DMS53 treated with DMSO at 0.1 percent for 48 hours (cell line): ENCODE results near the gene TSEN15.
"Not testable (repeated sequence)": the region's sequence is repeated elsewhere in the genome, so short reads cannot be mapped to it uniquely, and the experiment has no call there.

ENCODE experiments used
- DNase-seq: peaks from one replicate; lab custom pipeline; 2025; ENCODE audit not compliant: unreplicated experiment; lab: John Stamatoyannopoulos, UW

The TSEN15 gene

DNA sequence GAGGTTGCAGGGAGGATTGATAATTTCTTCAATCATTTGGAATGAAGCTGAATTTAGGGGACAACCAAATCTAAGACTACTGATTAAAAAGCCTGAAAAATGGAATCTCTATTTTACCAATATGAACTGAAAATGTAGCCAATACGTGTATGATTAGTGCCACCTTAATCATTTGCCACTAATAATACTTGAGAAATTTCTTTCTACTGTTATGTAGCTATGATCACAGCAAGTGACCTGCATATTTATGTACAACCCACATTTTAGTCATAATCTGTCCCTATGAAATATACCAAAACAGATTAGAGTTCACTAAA lies 20.5 kb upstream of the TSEN15 start:
- no peak for DNase-seq

DNA sequence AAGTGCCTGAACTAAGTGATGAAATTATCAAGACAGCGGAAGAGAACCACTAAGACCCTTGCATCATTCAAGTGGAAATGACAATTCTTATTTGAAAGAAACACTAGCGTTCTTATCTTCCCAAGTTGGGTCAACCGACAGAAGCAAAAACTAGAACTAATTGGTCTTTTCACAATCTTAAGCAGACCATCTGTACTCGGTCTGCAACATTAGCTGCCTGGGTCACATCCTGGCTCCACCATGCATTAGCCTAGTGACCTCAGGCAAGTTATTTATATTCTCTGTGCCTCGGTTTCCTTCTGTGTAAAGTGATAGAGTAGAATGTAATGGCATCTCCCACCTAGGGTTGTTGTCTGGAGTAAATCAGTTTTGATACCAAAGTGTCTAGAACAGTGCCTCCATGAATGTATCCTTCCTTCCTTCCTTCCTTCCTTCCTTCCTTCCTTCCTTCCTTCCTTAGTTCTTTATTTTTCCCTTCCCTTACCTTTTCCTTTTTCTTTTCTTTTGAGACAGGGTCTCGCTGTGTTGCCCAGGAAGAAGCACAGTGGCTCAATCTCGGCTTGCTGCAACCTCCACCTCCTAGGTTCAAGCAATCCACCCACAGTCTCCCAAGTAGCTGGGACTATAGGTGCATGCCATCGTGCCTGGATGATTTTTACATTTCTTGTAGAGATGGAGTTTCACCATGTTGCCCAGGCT lies 20.0 kb upstream of the TSEN15 start:
- DNase-seq = no peak

DNA sequence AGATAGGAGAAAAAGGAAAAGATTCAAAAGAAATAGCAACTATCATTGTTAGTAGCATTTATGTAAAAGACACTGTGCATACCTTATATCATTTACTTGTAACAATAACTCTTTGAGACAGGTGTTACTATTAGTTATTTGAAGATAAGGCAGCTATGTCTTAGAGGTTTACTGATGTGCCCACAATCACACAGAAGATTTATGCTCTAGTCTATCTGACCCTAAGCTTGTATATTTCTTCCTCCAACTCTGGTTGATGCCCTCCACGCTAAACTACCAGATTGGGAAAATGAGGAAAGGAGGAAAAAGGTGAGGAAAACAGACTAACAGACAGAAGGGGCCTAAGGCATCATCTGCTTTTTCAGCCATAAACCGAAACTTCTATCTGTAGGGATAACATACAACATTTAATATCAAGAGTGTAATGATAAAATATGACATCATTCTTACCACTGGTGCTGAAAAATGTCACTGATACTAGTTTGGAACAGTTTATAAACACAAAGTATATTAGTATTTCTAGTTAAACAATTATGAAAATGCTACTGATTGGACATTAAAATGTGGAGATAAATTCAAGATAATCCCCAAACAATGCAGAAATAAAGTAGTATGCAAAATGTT lies 19.1 kb upstream of the TSEN15 start:
- DNase-seq = no peak

DNA sequence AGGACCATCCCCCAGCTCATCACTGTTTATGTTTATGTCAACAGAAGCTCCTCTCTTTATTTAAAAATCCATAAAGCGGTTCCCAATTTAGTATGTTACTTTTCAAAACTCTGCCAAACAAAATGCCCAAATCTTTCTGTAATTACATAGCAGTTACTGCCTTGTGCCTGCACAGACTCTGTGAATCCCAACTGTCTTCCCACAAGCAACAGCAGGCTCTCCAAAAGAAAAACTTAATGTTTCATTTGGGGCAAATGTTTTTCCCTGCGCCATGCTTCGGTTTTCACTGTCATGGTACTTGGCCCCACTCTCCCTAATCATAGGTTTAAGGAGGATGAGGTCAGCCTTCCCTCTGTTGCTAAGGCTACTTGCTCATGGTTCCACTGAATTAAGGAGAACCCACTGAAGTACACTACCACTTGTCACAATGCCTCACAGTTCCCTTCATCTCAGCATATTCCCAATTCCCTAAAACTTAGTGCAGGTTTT lies 18.6 kb upstream of the TSEN15 start:
- no peak for DNase-seq

DNA sequence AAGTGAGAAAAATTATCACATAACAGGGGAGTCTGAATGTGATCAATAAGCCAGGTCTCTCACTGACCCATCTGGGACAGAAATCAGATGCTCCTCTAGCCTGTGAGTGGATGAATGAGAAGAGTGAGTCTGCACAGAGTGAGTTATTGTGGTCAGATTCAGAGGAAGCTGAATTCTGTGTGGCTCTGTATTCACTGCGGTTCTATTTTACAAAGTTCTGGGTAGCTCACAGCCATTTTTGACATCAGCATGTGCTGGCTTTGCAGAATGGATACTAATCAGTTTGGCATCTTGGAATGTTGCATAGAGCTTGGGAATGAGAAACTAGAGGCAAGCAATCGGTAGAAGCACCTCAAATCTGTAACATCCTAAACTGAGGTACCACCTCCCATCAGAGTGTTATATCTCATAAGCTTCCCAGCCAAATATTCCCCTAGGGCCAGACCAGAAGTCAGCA lies 17.8 kb upstream of the TSEN15 start:
- no peak for DNase-seq

DNA sequence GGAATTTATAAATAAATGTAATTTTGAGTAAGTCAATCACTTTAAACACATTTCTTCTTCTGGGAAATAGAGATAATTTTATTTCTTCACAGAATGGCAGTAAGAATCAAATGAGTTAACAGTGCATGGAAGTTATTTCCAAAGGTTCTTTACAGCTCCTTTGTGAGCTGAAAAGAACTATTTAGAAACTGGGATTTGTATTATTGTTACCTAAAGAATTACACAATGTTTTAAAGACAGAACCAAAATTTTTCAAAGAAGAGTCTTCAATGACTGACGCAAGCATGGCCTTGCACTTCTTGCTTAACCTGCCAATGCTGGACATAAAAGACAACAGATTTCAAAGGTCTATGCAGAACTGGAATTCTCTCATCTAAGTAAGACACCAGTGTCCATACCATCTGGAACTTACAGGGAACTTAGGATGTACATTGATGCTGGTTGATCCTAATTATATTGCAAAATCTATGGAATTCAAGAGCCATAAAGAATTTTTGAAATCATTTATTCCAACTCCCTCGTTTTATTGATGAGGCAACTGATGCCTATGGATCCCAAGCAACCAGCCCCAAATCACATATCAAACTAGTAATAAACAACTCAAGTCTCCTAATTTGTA lies 16.7 kb upstream of the TSEN15 start:
- no peak for DNase-seq

DNA sequence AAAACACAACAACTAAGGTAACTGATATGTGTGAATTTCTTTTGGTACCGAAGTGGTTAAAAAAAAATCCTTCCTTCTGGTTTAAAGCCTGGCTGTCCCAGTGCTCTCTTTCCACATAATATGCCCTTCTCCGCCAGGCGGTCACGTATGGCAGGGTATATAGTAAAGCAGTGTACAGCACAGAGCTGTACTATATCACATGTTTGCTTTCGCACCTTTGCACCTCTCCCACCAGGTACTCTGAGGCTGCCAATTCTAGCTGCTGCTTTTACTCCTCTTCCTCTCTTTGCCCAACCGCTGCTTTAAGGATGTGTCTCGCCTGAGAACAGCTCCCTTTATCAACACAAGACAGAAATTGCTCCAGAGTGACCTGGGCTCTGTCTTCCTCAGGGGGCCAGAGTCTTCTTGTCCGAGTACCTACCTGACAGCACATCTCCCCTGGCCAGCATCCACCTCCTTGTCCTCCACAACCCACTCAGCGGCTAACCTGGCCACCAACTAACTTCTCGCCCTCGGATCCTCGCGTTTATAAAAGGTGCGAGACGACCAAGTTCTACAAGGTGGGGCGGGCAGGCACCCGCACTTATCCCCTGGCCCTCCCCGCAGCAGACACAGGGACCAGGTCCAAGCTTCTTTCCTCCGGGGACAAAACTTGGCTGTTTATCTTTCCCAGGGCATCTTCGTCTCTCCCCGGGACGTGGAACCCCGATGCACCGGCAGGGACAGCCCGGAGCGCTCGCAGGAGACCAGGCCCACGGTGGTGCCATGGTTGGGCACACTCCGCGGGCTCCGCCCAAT lies 15.6 kb upstream of the TSEN15 start:
- no peak for DNase-seq

DNA sequence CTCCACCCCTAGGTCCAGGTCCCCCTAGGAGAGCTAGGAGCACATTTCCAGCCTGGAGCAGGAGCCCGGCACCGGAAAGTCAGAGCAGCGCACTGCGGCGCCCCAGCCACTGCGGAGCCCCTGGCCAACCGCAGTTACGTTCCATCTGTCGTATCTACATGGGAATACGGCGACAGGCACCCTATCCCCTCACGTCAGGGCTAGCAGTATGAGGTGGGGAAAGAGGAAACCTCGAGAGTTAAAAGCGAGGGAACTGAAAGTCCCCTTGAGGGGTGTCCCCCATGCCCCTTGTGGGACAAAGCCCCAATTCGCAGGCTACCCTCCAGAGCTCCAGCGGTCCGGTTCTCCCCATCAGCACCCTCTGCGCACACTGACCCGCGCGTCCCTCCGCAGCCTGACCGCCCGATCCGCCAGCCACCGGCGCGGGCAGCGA lies 15.0 kb upstream of the TSEN15 start:
- peak; percentile 4 for DNase-seq

DNA sequence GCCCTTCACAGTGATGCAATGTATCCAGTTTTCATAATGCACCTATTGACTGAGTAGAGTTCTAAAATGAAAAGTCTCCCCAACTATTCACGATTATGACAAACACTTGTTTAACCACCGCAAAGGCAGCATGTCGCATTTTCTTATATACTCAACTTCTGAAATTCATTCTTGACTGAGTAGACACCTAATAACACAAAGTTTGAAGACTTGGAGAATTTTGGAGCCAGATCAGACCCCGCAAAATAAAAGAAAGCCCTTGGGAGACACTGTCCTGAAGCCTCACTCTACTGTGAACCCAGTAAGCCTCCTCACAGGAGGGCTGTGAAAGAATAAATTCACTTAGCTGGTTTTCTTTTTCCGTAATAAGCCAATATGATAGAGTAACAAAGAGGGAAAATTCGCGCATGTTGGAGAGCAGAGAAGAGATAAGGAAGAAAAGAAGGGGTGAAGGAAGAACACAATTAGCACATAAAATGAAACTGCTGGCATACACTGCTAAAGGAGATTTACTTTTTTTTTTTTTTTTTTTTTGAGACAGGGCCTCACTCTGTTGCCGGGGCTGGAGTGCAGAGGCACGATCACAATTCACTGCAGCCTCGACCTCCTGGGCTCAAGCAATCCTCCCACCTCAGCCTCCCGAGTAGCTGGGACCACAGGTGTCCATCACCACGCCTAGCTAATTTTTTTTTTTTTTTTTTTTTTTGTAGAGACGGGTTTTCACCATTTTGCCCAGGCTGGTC lies 13.5 kb upstream of the TSEN15 start:
- DNase-seq = no peak

DNA sequence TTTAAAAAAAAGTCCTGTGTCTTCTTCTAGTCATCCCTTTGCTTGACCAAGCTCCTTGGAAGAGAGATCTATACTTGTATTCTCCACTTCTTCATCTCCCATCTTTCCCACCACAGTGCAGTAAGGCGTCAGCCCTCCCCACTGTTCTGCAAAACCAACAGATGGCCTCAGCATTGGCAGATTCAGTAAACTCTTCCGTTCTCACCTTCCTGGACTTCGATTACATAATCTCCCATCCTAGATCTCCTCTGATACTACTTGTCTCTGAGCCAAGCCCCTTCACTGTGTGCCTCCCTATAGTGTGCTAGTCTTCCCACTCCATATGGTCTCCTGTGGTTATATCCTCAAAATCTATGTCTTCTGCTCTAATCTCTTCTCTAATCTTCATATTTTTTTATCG lies 12.4 kb upstream of the TSEN15 start:
- no peak for DNase-seq

DNA sequence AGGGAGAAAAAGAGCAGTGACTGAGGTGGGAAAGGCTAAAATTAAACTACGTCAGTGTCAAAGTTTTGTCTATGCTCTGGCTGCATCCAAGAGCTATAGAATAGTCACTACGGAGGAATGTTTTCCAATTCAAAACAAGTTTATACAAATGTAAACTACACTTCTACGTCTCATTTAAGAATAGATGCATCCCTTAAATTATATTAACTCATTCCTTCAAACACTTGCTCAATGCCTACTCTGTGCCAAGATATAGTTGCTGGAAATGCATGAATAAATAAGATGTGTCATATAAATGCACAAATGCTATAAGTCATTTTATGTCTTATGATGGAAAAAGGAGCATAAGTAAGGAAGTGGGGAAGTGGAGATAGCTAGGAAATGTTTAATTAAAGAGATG lies 9.8 kb upstream of the TSEN15 start:
- DNase-seq = no peak

DNA sequence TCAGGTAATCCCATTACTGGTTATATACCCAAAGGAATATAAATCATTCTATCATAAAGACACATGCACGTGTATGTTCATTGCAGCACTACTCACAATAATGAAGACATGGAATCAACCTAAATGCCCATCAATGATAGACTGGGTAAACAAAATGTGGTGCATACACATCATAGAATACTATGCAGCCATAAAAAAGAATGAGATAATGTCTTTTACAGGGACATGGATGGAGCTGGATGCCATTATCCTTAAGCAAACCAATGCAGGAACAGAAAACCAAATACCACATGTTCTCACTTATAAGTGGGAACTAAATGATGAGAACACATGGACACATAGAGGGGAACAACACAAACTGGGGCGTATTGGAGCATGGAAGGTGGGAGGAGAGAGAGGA lies 8.2 kb upstream of the TSEN15 start:
- not testable (repeated sequence) for DNase-seq

DNA sequence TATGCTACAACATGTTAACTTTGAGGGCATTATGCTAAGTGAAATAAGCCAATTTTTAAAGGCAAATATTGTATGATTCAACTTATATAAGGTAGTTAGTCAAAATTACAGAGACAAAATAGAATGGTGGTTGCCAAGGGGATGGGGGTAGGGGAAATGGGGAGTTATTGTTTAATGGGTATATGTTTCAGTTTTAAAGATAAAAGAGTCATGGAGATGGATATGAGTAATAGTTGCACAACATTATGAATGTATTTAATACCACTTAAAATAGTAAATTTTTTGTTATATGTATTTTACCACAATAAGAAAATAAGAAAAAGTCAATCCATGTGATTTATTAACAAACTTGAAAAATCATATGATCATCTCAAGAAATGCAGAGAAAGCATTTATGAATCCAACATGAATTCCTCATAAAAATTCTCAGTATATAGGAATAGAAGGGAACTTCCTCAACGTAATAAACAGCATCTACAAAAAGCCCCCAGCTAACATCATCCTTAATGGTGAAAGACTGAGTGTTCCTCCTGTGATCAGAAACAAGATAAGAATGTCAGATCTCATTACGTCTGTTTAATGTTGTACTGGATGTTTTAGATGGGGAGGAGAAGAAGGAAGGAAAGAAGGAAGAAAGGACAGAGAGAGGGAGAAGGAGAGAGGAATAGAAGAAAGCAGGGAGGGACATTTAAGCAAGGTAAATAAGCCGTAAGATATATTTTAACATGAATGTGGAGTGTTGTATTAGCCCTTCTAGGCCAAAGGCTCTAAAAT lies 6.7 kb upstream of the TSEN15 start:
- DNase-seq = no peak

DNA sequence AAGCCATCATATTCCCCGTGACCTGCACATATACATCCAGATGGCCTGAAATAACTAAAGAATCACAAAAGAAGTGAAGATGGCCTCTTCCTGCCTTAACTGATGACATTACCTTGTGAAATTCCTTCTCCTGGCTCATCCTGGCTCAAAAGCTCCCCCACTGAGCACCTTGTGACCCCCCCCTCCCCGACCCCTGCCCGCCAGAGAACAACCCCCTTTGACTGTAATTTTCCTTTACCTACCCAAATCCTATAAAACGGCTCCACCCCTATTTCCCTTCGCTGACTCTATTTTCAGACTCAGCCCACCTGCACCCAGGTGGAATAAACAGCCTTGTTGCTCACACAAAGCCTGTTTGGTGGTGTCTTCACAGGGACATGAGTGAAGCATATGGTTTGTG lies 4.0 kb upstream of the TSEN15 start:
- not testable (repeated sequence) for DNase-seq

DNA sequence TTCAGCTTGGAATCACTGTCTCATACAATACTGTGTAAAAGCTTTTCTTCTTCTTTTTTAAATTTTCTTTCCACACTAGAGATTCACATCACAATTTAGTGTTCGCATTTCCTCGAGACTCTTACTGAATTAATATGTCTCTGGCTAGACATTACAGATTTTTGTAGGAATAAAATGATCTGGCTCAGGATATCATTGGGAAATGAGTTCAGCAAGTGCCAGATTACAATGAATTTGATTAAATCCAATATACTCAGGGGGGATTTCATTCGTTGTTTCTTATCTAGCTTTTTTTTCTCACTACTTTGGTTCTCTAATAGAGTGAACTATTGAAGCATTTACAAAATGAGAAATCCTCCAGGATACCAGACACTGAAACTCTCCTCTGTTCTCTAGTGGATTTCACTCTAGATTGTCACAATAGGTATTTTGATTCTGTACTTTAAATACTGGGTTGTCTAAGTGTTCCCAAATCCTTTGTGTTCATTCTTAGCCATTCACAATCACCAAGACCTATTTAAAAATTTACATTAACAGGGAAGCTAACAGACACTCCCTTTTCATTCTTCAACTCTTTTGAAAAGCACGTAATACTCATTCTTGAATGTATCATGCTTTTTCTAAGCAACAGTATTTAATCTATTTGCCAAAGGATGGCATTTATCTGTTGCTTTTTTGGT lies 2.8 kb upstream of the TSEN15 start:
- no peak for DNase-seq

DNA sequence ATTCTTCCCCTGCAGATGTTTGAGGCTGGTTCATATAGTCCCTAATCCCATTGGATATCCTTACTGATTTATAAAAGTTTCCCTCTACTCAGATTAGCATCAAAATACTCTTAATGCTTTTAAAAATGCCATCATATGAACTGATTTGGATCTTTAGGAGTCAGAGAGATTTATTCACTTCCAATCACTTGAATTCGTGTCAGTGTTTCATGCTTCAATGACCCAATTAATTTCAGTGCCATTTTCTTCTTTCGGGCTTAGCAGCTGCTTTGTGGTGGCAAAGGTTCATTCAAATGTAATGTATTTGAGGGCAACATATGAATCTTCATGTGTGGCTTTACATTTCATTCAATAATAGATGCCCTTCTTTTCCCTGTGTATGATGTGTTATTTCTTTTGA lies 2.2 kb upstream of the TSEN15 start:
- DNase-seq = no peak

DNA sequence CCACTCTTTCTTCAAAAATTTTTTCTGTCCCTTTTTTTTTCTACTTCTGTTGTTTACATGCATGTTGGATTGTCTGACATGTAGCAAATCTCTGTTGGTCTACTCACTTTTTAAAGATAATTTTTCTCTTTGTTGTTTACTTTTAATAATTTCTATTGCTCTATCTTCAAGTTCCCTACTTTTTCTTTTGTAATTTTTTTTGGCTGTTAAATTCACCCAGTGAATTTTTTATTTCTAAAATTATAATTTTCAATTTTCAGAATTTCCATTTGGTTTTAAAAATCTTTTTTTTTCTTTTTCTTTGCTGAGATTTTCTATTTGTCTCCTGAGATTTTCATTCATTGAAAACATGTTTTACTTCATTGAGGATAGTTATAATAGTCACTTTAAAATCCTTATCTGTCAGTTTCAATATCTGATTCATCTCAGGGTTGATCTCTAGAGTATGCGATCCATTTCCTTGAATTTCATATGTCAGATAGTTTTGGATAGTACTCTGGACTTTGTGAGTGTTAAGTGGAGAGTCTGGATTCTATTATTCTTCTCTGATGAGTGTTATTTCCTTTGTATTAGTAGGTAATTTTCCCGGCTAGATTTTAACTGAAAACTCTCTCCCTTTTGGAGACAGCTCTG lies 1.6 kb upstream of the TSEN15 start:
- no peak for DNase-seq

DNA sequence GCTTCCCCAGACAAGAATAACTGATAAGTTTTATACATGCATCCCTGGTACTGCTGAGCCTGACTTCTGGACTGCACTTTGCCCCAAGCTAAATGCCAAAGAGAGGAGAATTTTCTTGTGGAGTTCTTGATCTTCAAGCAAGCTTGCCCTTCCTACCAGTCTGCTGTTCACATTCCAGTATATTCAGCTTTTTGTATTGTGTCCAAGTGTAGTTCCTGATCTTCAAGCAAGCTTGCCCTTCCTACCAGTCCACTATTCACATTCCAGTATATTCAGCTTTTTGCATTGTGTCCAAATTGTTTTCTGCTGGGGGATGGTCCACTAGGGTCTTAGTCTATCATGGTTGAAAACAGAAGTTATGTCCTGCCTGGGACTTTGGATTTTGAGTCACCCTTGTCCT lies 894 bp upstream of the TSEN15 start:
- no peak for DNase-seq

DNA sequence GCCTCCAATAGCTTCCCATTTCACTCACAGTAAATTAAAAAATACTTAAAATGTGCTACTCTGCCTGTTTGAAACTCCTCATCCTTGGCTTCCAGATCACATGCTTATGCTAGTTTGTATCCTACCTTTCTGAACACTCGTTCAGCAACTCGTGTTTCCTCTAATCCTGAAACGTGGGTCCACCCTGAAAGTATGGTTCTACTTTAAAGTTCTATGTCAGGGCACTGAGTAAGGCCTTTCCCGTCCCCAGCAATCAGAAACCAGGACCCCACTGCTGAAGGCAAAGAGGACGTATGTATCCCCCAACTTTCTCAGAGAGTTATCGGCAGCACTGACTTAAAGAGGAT lies 419 bp upstream of the TSEN15 start:
- no peak for DNase-seq
